ENCODE results near the gene AKAP5. TPM values are rescaled to one million over a fixed set of nuclear protein-coding genes. Genes with fewer than 3 reads are reported as not detected.

Gene AKAP5
- total and polyA plus RNA-seq, 9 of the 15 experiments (the other 6 are each of a cell fraction or from before 2014, with no cell fraction given), result 0.06 to 0.94 (median 0.34) TPM

GRCh38 chr14:64475585-64476273 lies 10.4 kb downstream of the AKAP5 start:
- no peaks in the 10 kb centered on the region for H3K9me1 ChIP-seq (ENCODE audit: control insufficient read depth, insufficient read depth, low read length)
- FAIRE-seq (no peak), ATAC-seq (no peak), DNase-seq (ENCODE audit: extremely low read depth in 1 of 4, low spot score in 3 of 4) (no peak)
- in situ Hi-C loops (cut with MboI) (no loop called here), intact Hi-C loops (cut with micrococcal nuclease) (no loop called here)
- H3K4me3 ChIP-seq, result no peak overlapping the region
- CTCF ChIA-PET (ENCODE audit: low intra/inter-chr PET ratio), result no interaction called here
- no peaks in the 10 kb centered on the region for H3K79me2 ChIP-seq (ENCODE audit: control insufficient read depth, insufficient read depth, low read length)
- no peak overlapping the region for H2AFZ ChIP-seq (ENCODE audit: low read depth, low read length)
- no peaks in the 10 kb centered on the region for H3K27me3 ChIP-seq (ENCODE audit: control insufficient read depth in 2 of 2, insufficient read depth in 2 of 2, low read length in 2 of 2)
- H3K27ac ChIP-seq (ENCODE audit: extremely low read depth, low read depth, low read length), result no peak overlapping the region
- POLR2A ChIA-PET, result interaction anchor here (0.8 kb wide), 1 partner anchor 9 kb away, joined by 4 read pairs; no protein-coding TSS in a partner anchor
- H3K9me3 ChIP-seq (replicated peaks; ENCODE audit: control insufficient read depth, insufficient read depth, low read depth, low read length), result no peaks in the 10 kb centered on the region
- H4K20me1 ChIP-seq (replicated peaks; ENCODE audit: control insufficient read depth, insufficient read depth, low read length), result no peaks in the 10 kb centered on the region
- H3K4me1 ChIP-seq (replicated peaks in 1 of 2; ENCODE audit: control insufficient read depth in 2 of 2, insufficient read depth in 2 of 2, low read length in 2 of 2), result no peaks in the 10 kb centered on the region
- H3K36me3 ChIP-seq (ENCODE audit: control insufficient read depth, insufficient read depth, low read length), result no peaks in the 10 kb centered on the region
- no peak overlapping the region for H3K9ac ChIP-seq (ENCODE audit: insufficient read depth in 1 of 2, low read depth in 2 of 2, low read length in 2 of 2)
- BruUV-seq (replicated peaks), result no TSS peak
- H3K4me2 ChIP-seq (ENCODE audit: insufficient read depth, low read length), result no peak overlapping the region
- 55% methylated on average over 8 of the region's 8 CpGs for WGBS (ENCODE audit: insufficient coverage, low coverage, missing lambda C conversion rate)
- no peak for TF ChIP-seq SMARCA4 (IDR thresholded peaks at IDR 0.05)
- TF ChIP-seq TRIM28 (IDR thresholded peaks at IDR 0.05), result no peak
- TF ChIP-seq, protein P1, sequence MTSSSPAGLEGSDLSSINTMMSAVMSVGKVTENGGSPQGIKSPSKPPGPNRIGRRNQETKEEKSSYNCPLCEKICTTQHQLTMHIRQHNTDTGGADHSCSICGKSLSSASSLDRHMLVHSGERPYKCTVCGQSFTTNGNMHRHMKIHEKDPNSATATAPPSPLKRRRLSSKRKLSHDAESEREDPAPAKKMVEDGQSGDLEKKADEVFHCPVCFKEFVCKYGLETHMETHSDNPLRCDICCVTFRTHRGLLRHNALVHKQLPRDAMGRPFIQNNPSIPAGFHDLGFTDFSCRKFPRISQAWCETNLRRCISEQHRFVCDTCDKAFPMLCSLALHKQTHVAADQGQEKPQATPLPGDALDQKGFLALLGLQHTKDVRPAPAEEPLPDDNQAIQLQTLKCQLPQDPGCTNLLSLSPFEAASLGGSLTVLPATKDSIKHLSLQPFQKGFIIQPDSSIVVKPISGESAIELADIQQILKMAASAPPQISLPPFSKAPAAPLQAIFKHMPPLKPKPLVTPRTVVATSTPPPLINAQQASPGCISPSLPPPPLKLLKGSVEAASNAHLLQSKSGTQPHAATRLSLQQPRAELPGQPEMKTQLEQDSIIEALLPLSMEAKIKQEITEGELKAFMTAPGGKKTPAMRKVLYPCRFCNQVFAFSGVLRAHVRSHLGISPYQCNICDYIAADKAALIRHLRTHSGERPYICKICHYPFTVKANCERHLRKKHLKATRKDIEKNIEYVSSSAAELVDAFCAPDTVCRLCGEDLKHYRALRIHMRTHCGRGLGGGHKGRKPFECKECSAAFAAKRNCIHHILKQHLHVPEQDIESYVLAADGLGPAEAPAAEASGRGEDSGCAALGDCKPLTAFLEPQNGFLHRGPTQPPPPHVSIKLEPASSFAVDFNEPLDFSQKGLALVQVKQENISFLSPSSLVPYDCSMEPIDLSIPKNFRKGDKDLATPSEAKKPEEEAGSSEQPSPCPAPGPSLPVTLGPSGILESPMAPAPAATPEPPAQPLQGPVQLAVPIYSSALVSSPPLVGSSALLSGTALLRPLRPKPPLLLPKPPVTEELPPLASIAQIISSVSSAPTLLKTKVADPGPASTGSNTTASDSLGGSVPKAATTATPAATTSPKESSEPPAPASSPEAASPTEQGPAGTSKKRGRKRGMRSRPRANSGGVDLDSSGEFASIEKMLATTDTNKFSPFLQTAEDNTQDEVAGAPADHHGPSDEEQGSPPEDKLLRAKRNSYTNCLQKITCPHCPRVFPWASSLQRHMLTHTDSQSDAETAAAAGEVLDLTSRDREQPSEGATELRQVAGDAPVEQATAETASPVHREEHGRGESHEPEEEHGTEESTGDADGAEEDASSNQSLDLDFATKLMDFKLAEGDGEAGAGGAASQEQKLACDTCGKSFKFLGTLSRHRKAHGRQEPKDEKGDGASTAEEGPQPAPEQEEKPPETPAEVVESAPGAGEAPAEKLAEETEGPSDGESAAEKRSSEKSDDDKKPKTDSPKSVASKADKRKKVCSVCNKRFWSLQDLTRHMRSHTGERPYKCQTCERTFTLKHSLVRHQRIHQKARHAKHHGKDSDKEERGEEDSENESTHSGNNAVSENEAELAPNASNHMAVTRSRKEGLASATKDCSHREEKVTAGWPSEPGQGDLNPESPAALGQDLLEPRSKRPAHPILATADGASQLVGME (CRISPR knock-in tag; IDR thresholded peaks at IDR 0.05), result no peak
- TF ChIP-seq, protein P2, sequence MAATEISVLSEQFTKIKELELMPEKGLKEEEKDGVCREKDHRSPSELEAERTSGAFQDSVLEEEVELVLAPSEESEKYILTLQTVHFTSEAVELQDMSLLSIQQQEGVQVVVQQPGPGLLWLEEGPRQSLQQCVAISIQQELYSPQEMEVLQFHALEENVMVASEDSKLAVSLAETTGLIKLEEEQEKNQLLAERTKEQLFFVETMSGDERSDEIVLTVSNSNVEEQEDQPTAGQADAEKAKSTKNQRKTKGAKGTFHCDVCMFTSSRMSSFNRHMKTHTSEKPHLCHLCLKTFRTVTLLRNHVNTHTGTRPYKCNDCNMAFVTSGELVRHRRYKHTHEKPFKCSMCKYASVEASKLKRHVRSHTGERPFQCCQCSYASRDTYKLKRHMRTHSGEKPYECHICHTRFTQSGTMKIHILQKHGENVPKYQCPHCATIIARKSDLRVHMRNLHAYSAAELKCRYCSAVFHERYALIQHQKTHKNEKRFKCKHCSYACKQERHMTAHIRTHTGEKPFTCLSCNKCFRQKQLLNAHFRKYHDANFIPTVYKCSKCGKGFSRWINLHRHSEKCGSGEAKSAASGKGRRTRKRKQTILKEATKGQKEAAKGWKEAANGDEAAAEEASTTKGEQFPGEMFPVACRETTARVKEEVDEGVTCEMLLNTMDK (IDR thresholded peaks at IDR 0.05; ENCODE audit: borderline replicate concordance, insufficient read depth, low read depth, low read length, poor library complexity, severe bottlenecking), result no peak
- no peak for TF ChIP-seq RUNX1 (IDR thresholded peaks at IDR 0.05; ENCODE audit: low read depth)
- TF ChIP-seq CCNT2 (IDR thresholded peaks at IDR 0.05; ENCODE audit: borderline replicate concordance, extremely low read depth, insufficient read length, low read depth, low read length), result no peak
- no peak for TF ChIP-seq MCM7 (IDR thresholded peaks at IDR 0.05)
- no peak for TF ChIP-seq CUX1 (CRISPR knock-in tag; IDR thresholded peaks at IDR 0.05)

Data from K562 (cell line).